Measurements from ENCODE around the gene CCDC102B.

DNA sequence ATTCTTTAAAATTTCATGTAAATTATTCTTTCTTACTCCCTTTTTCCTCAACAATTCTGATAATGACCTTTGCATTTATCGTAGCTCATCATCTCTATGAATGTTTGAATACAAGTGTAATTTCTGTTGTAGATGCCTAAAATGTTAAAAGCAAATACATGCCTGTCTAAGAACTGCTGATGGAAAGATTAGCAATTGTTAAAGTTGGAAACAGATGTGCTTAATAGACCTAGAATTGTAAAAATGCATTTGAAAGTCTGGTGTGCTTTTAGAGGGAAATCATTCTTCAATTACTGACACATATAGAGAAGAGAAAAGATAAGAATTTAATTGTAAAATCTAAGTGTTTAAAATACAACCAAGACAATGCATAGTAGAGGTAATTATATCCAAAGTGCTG, 50.4 kb downstream of the CCDC102B start:
- TF ChIP-seq, protein P1, sequence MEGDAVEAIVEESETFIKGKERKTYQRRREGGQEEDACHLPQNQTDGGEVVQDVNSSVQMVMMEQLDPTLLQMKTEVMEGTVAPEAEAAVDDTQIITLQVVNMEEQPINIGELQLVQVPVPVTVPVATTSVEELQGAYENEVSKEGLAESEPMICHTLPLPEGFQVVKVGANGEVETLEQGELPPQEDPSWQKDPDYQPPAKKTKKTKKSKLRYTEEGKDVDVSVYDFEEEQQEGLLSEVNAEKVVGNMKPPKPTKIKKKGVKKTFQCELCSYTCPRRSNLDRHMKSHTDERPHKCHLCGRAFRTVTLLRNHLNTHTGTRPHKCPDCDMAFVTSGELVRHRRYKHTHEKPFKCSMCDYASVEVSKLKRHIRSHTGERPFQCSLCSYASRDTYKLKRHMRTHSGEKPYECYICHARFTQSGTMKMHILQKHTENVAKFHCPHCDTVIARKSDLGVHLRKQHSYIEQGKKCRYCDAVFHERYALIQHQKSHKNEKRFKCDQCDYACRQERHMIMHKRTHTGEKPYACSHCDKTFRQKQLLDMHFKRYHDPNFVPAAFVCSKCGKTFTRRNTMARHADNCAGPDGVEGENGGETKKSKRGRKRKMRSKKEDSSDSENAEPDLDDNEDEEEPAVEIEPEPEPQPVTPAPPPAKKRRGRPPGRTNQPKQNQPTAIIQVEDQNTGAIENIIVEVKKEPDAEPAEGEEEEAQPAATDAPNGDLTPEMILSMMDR (IDR thresholded peaks at IDR 0.05): no peak
- no peak for TF ChIP-seq POLR2A (IDR thresholded peaks at IDR 0.05)
